ENCODE results near the gene ARPC1B.

- TF ChIP-seq CTCF (conservative IDR thresholded peaks at IDR 0.05; ENCODE audit: low read length): no peak
- no peak for TF ChIP-seq EZH2phosphoT487 (IDR thresholded peaks at IDR 0.05; ENCODE audit: borderline replicate concordance)
Measured at GRCh38 chr7:99369767-99370391, 4.7 kb upstream of the ARPC1B start.
